H9 (cell line): Measurements from ENCODE around the gene FAM219A. TPM values are rescaled to one million over a fixed set of nuclear protein-coding genes. Genes with fewer than 3 reads are reported as not detected.

Experiments used
- DNase-seq: peaks from one replicate; pipeline ENCODE4 v3.0.0-alpha.2; 2017
- H2AFZ ChIP-seq: one replicate; pipeline ENCODE4 v1.6.1; 2013; ENCODE audit warnings: mild to moderate bottlenecking, low read length, control low read depth, moderate library complexity
- H2AK5ac ChIP-seq: 2 replicates; pipeline ENCODE4 v1.6.1; 2013; ENCODE audit warnings: low read length, control low read depth, mixed read lengths; ENCODE audit not compliant: insufficient read length
- H2BK120ac ChIP-seq: one replicate; pipeline ENCODE4 v1.6.1; 2013; ENCODE audit warnings: low read depth, mild to moderate bottlenecking, low read length, control low read depth, inconsistent platforms; ENCODE audit not compliant: poor library complexity, severe bottlenecking
- H2BK12ac ChIP-seq: 2 replicates; pipeline ENCODE4 v1.6.1; 2013; ENCODE audit warnings: low read length, control low read depth, mixed read lengths, low read depth; ENCODE audit not compliant: insufficient read length
- H2BK15ac ChIP-seq: 2 replicates; pipeline ENCODE4 v1.6.1; 2013; ENCODE audit warnings: low read depth, low read length, control low read depth
- H2BK20ac ChIP-seq: one replicate; pipeline ENCODE4 v1.6.1; 2013; ENCODE audit warnings: low read depth, mild to moderate bottlenecking, low read length, control low read depth, inconsistent platforms; ENCODE audit not compliant: poor library complexity, severe bottlenecking
- H2BK5ac ChIP-seq: 2 replicates; pipeline ENCODE4 v1.6.1; 2013; ENCODE audit warnings: low read length, control low read depth, mixed read lengths; ENCODE audit not compliant: insufficient read length
- H3K14ac ChIP-seq: 2 replicates; pipeline ENCODE4 v1.6.1; 2013; ENCODE audit warnings: low read length, control low read depth; ENCODE audit not compliant: insufficient read depth
- H3K18ac ChIP-seq: 2 replicates; pipeline ENCODE4 v1.6.1; 2013; ENCODE audit warnings: low read depth, mild to moderate bottlenecking, mixed read lengths, low read length, control low read depth; ENCODE audit not compliant: insufficient read length
- H3K23ac ChIP-seq: 2 replicates; pipeline ENCODE4 v1.6.1; 2013; ENCODE audit warnings: low read length, control low read depth, mixed read lengths, low read depth; ENCODE audit not compliant: insufficient read length
- H3K23me2 ChIP-seq: 2 replicates; pipeline ENCODE4 v1.6.1; 2013; ENCODE audit warnings: low read depth, mild to moderate bottlenecking, mixed read lengths, low read length, control low read depth; ENCODE audit not compliant: insufficient read length, poor library complexity, severe bottlenecking
- H3K27ac ChIP-seq: 2 replicates; pipeline ENCODE4 v1.5.1; 2013; ENCODE audit warnings: low read length, control low read depth, mixed read lengths, low read depth; ENCODE audit not compliant: insufficient read length
- H3K27me3 ChIP-seq: 2 replicates; pipeline ENCODE4 v1.6.1; 2013; ENCODE audit warnings: low read length, control low read depth, inconsistent platforms; ENCODE audit not compliant: insufficient read depth
- H3K4ac ChIP-seq: 2 replicates; pipeline ENCODE4 v1.6.1; 2013; ENCODE audit warnings: low read depth, mild to moderate bottlenecking, control low read depth, inconsistent platforms, low read length, moderate library complexity
- H3K4me1 ChIP-seq: 2 replicates; pipeline ENCODE4 v1.6.1; 2013; ENCODE audit warnings: low read length, control low read depth, inconsistent platforms; ENCODE audit not compliant: insufficient read depth
- H3K4me2 ChIP-seq: 2 replicates; pipeline ENCODE4 v1.6.1; 2013; ENCODE audit warnings: low read length, control low read depth, mixed read lengths; ENCODE audit not compliant: insufficient read length, insufficient read depth
- H3K56ac ChIP-seq: 2 replicates; pipeline ENCODE4 v1.6.1; 2013; ENCODE audit warnings: low read depth, mild to moderate bottlenecking, mixed read lengths, low read length, control low read depth; ENCODE audit not compliant: insufficient read length
- H3K79me1 ChIP-seq: 2 replicates; pipeline ENCODE4 v1.6.1; 2013; ENCODE audit warnings: low read depth, mild to moderate bottlenecking, moderate library complexity, low read length, control low read depth, inconsistent platforms; ENCODE audit not compliant: insufficient read depth, poor library complexity, severe bottlenecking
- H3K79me2 ChIP-seq: 2 replicates; pipeline ENCODE4 v1.6.1; 2013; ENCODE audit warnings: low read length, control low read depth, inconsistent platforms; ENCODE audit not compliant: insufficient read depth
- H3K9ac ChIP-seq: 2 replicates; pipeline ENCODE4 v1.6.1; 2013; ENCODE audit warnings: low read length, control low read depth, mixed read lengths; ENCODE audit not compliant: insufficient read length; ENCODE audit errors: extremely low read depth
- H3K9me3 ChIP-seq: one replicate; pipeline ENCODE4 v1.6.1; 2013; ENCODE audit warnings: low read depth, low read length, inconsistent platforms; ENCODE audit not compliant: control insufficient read depth
- H3T11ph ChIP-seq: one replicate; pipeline ENCODE4 v1.6.1; 2013; ENCODE audit warnings: mild to moderate bottlenecking, low read length, control low read depth, inconsistent platforms
- H4K20me1 ChIP-seq: one replicate; pipeline ENCODE4 v1.6.1; 2013; ENCODE audit not compliant: control insufficient read depth, insufficient read length, insufficient read depth
- H4K5ac ChIP-seq: 2 replicates; pipeline ENCODE4 v1.6.1; 2013; ENCODE audit warnings: low read depth, mild to moderate bottlenecking, mixed read lengths, low read length, control low read depth; ENCODE audit not compliant: insufficient read length
- H4K8ac ChIP-seq: replicated peaks from 2 replicates; pipeline ENCODE4 v1.6.1; 2013; ENCODE audit warnings: low read length, control low read depth, mixed read lengths, low read depth; ENCODE audit not compliant: insufficient read length
- H4K91ac ChIP-seq: 2 replicates; pipeline ENCODE4 v1.6.1; 2013; ENCODE audit warnings: low read depth, mild to moderate bottlenecking, moderate library complexity, mixed read lengths, low read length, control low read depth; ENCODE audit not compliant: insufficient read length
- H3K27ac Mint-ChIP-seq, 3 experiments: 2 replicates in 2 of 3; 3 replicates in 1 of 3; pipeline ENCODE4 v1.8.0; 2020 to 2021; ENCODE audit warnings: mixed read lengths in 3 of 3, mild to moderate bottlenecking in 1 of 3, moderate library complexity in 1 of 3
- H3K27me3 Mint-ChIP-seq: 2 replicates; pipeline ENCODE4 v1.8.0; 2021; ENCODE audit warnings: low read depth, mild to moderate bottlenecking, moderate library complexity, mixed read lengths
- H3K36me3 Mint-ChIP-seq, 3 experiments: 2 replicates in 2 of 3; 3 replicates in 1 of 3; pipeline ENCODE4 v1.8.0; 2020 to 2021; ENCODE audit warnings: low read depth in 3 of 3, mixed read lengths in 3 of 3; ENCODE audit not compliant: insufficient read depth in 1 of 3
- H3K4me1 Mint-ChIP-seq, 2 experiments: 2 replicates each; pipeline ENCODE4 v1.8.0; 2020; ENCODE audit warnings: mixed read lengths in 2 of 2
- H3K4me3 Mint-ChIP-seq, 2 experiments: 2 replicates in 1 of 2; 3 replicates in 1 of 2; pipeline ENCODE4 v1.8.0; 2020 to 2021; ENCODE audit warnings: mild to moderate bottlenecking in 2 of 2, mixed read lengths in 2 of 2, moderate library complexity in 1 of 2
- H3K9me3 Mint-ChIP-seq, 2 experiments: 2 replicates in 1 of 2; 3 replicates in 1 of 2; pipeline ENCODE4 v1.8.0; 2020; ENCODE audit warnings: mild to moderate bottlenecking in 2 of 2, mixed read lengths in 2 of 2, moderate library complexity in 1 of 2
- WGBS: extraction: QIAGEN DNeasy Blood & Tissue Kit; methylation state at CpG from one replicate; pipeline ENCODE4 v1.1.7; 2013; ENCODE audit warnings: missing lambda C conversion rate, low lambda C conversion rate, mixed read lengths; ENCODE audit not compliant: insufficient read length; ENCODE audit errors: extremely low coverage; 5-methylcytosine and 5-hydroxymethylcytosine counted together
- total RNA-seq: library from RNA; stranded (reverse); gene quantifications from 2 replicates; pipeline ENCODE4 v1.2.1, GENCODE V29; 2021
- TF ChIP-seq, protein P1 (sequence below): fragments of 200-600 bp; sonication (generic); conservative IDR thresholded peaks from 3 replicates; pipeline ENCODE4 v1.8.0; 2021; ENCODE audit warnings: antibody characterized with exemption, mild to moderate bottlenecking

FAM219A gene
- total RNA-seq, 1 experiment from 2014 or later = 16.7 TPM

DNA sequence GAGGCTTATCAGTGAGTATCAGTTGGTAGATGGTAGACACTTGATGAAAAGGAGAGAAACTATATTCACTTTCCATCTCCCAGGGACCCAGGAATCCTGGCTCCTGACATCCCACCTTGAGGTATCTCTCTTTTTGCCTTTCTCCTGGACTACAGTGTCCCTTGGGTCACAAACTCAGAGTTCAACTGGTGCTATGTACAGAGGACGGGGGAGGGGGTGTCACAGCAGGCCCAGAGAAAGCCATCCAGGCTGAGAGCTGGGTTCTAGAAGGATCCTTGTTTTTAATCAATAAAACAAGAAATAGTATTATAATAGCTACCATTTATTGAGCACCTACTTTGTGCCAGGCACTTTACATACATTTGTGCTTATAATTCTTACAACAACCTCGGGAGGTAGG is 92.0 kb downstream of the FAM219A start:
- Histone ChIP-seq H4K5ac (no peak overlapping the region), H3K23me2 (no peaks in the 10 kb centered on the region), H3K4me2 (no peak overlapping the region), H2BK15ac (no peak overlapping the region), H2BK20ac (no peak overlapping the region), H4K8ac (no peak overlapping the region), H2AFZ (no peak overlapping the region), H3K27me3 (no peaks in the 10 kb centered on the region), H3K14ac (no peak overlapping the region), H4K91ac (no peak overlapping the region), H2BK5ac (no peak overlapping the region), H3T11ph (no peak overlapping the region), H2BK12ac (no peak overlapping the region), H3K79me1 (no peaks in the 10 kb centered on the region), H4K20me1 (no peaks in the 10 kb centered on the region), H3K9me3 (no peaks in the 10 kb centered on the region), H3K18ac (no peak overlapping the region), H3K4ac (no peak overlapping the region), H2BK120ac (no peak overlapping the region), H2AK5ac (no peak overlapping the region), H3K4me1 (peaks cover 24% of the 10 kb centered on the region), H3K23ac (no peak overlapping the region), H3K27ac (no peak overlapping the region), H3K79me2 (no peaks in the 10 kb centered on the region), H3K9ac (no peak overlapping the region), H3K56ac (no peak overlapping the region)
- Mint-ChIP-seq H3K27me3 (peaks cover 14% of the 10 kb centered on the region), H3K4me3 (no peak overlapping the region), H3K4me1 (peaks cover 25 to 26% of the 10 kb centered on the region in 2 experiments), H3K36me3 (peaks cover 37 to 40% (median 37%) of the 10 kb centered on the region in 3 experiments), H3K9me3 (peaks cover 7 to 22% of the 10 kb centered on the region in 2 experiments; a peak in 4 of 5 replicates), H3K27ac (no peak overlapping the region)
- no CpG with 5 or more reads among the region's 2 CpGs for WGBS
- TF ChIP-seq, protein P1, sequence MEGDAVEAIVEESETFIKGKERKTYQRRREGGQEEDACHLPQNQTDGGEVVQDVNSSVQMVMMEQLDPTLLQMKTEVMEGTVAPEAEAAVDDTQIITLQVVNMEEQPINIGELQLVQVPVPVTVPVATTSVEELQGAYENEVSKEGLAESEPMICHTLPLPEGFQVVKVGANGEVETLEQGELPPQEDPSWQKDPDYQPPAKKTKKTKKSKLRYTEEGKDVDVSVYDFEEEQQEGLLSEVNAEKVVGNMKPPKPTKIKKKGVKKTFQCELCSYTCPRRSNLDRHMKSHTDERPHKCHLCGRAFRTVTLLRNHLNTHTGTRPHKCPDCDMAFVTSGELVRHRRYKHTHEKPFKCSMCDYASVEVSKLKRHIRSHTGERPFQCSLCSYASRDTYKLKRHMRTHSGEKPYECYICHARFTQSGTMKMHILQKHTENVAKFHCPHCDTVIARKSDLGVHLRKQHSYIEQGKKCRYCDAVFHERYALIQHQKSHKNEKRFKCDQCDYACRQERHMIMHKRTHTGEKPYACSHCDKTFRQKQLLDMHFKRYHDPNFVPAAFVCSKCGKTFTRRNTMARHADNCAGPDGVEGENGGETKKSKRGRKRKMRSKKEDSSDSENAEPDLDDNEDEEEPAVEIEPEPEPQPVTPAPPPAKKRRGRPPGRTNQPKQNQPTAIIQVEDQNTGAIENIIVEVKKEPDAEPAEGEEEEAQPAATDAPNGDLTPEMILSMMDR = no peak
- DNase-seq = no peak
